ENCODE data around the gene WDR81.
A peak's percentile ranks its signal among the peaks of the same experiment; 100 is the strongest.
"Not testable (repeated sequence)": the region's sequence is repeated elsewhere in the genome, so short reads cannot be mapped to it uniquely, and the experiment has no call there.

WDR81 gene

GRCh38 chr17:1727258-1727789, 2.8 kb downstream of the WDR81 start:
- no peak for DNase-seq (ENCODE audit: low read depth)

GRCh38 chr17:1727876-1728630, 3.5 kb downstream of the WDR81 start:
- H3K4me3 ChIP-seq (ENCODE audit: low read depth, low read length) = no peak overlapping the region
- no peak for DNase-seq (ENCODE audit: low read depth)

More at GRCh38 chr17:1727258-1727789, 2.8 kb downstream of the WDR81 start:
- no peak overlapping the region for H3K4me3 ChIP-seq (ENCODE audit: low read depth, low read length)

GRCh38 chr17:1729966-1730325, 5.4 kb downstream of the WDR81 start:
- DNase-seq (ENCODE audit: low read depth) = no peak
- no peak overlapping the region for H3K4me3 ChIP-seq (ENCODE audit: low read depth, low read length)

GRCh38 chr17:1730326-1731193, 6.1 kb downstream of the WDR81 start:
- peak; percentile 81 for DNase-seq (ENCODE audit: low read depth)
- H3K4me3 ChIP-seq (ENCODE audit: low read depth, low read length) = no peak overlapping the region

- no peak overlapping the region for H3K4me3 ChIP-seq (ENCODE audit: low read depth, low read length)
- DNase-seq (ENCODE audit: low read depth) = no peak
Observed at GRCh38 chr17:1731194-1731506, 6.6 kb downstream of the WDR81 start.

GRCh38 chr17:1732241-1732832, 7.8 kb downstream of the WDR81 start:
- H3K4me3 ChIP-seq (ENCODE audit: low read depth, low read length) = no peak overlapping the region
- no peak for DNase-seq (ENCODE audit: low read depth)

GRCh38 chr17:1732833-1733321, 8.4 kb downstream of the WDR81 start:
- H3K4me3 ChIP-seq (ENCODE audit: low read depth, low read length) = no peak overlapping the region
- DNase-seq (ENCODE audit: low read depth) = no peak

GRCh38 chr17:1733759-1734158, 9.3 kb downstream of the WDR81 start:
- no peak overlapping the region for H3K4me3 ChIP-seq (ENCODE audit: low read depth, low read length)
- DNase-seq (ENCODE audit: low read depth) = no peak

GRCh38 chr17:1735418-1735817, 10.9 kb downstream of the WDR81 start:
- DNase-seq (ENCODE audit: low read depth) = no peak
- no peak overlapping the region for H3K4me3 ChIP-seq (ENCODE audit: low read depth, low read length)

GRCh38 chr17:1735834-1736347, 11.4 kb downstream of the WDR81 start:
- no peak overlapping the region for H3K4me3 ChIP-seq (ENCODE audit: low read depth, low read length)
- DNase-seq (ENCODE audit: low read depth) = no peak

GRCh38 chr17:1736348-1737281, 12.1 kb downstream of the WDR81 start:
- no peak overlapping the region for H3K4me3 ChIP-seq (ENCODE audit: low read depth, low read length)
- DNase-seq (ENCODE audit: low read depth) = peak; percentile 64

- no peak for DNase-seq (ENCODE audit: low read depth)
- H3K4me3 ChIP-seq (ENCODE audit: low read depth, low read length) = no peak overlapping the region
Observed at GRCh38 chr17:1737531-1738291, 13.2 kb downstream of the WDR81 start.

GRCh38 chr17:1741899-1742298, 17.4 kb downstream of the WDR81 start:
- H3K4me3 ChIP-seq (ENCODE audit: low read depth, low read length); DNase-seq (ENCODE audit: low read depth): not testable (repeated sequence)

GRCh38 chr17:1742371-1743087, 18.0 kb downstream of the WDR81 start, which contains the start of gene SERPINF2:
TSS of gene SERPINF2 (plus strand) at chr17:1742871. CDS start at chr17:1744996, 2,125 bp downstream.
- H3K4me3 ChIP-seq (ENCODE audit: low read depth, low read length) = no peak within 1 kb of the TSS
- no peak for DNase-seq (ENCODE audit: low read depth)

- no peak overlapping the region for H3K4me3 ChIP-seq (ENCODE audit: low read depth, low read length)
- no peak for DNase-seq (ENCODE audit: low read depth)
Observed at GRCh38 chr17:1743088-1743439, 18.6 kb downstream of the WDR81 start.

GRCh38 chr17:1744551-1745512, 20.3 kb downstream of the WDR81 start:
- no peak overlapping the region for H3K4me3 ChIP-seq (ENCODE audit: low read depth, low read length)
- DNase-seq (ENCODE audit: low read depth) = no peak

Measured in skeletal muscle cell (primary cell).